SK-N-SH treated with all-trans-retinoic acid at 6 μM for 48 hours (cell line): Measurements from ENCODE around the gene HABP2.

ENCODE experiments used
- ARNTL ChIP-seq: fragments of 450-650 bp; formaldehyde crosslinking; IDR thresholded peaks from 2 replicates; pipeline ENCODE4 v1.5.0; 2020; ENCODE audit warnings: low read depth, mild to moderate bottlenecking, moderate library complexity, borderline replicate concordance
- BACH2 ChIP-seq: fragments of 250-450 bp; sonication (Bioruptor Pico); IDR thresholded peaks from 2 replicates; pipeline ENCODE4 v1.9.0; 2021; ENCODE audit warnings: mild to moderate bottlenecking, borderline replicate concordance
- CSRNP3 ChIP-seq: fragments of 250-450 bp; sonication (Bioruptor Pico); IDR thresholded peaks from 2 replicates; pipeline ENCODE4 v1.5.1; 2021; ENCODE audit warnings: mild to moderate bottlenecking, moderate library complexity
- ISL1 ChIP-seq: fragments of 250-450 bp; sonication (Bioruptor Pico); IDR thresholded peaks from 2 replicates; pipeline ENCODE4 v2.1.2; 2022; ENCODE audit warnings: mild to moderate bottlenecking, moderate library complexity
- PATZ1 ChIP-seq: fragments of 250-450 bp; sonication (Bioruptor Pico); IDR thresholded peaks from 2 replicates; pipeline ENCODE4 v1.8.0; 2020; ENCODE audit warnings: mild to moderate bottlenecking, moderate library complexity, borderline replicate concordance
- RARB ChIP-seq: fragments of 250-450 bp; sonication (Bioruptor Pico); IDR thresholded peaks from 2 replicates; pipeline ENCODE4 v1.8.0; 2021; ENCODE audit warnings: mild to moderate bottlenecking, moderate library complexity
- SNAI2 ChIP-seq: fragments of 250-450 bp; sonication (Bioruptor Pico); IDR thresholded peaks from 2 replicates; pipeline ENCODE4 v1.5.0; 2020; ENCODE audit warnings: mild to moderate bottlenecking, moderate library complexity
- TCF4 ChIP-seq: fragments of 250-450 bp; sonication (Bioruptor Pico); IDR thresholded peaks from 2 replicates; pipeline ENCODE4 v1.8.0; 2021; ENCODE audit warnings: mild to moderate bottlenecking, moderate library complexity, borderline replicate concordance
- ZFP30 ChIP-seq: fragments of 450-650 bp; formaldehyde crosslinking; IDR thresholded peaks from 2 replicates; pipeline ENCODE4 v1.5.0; 2022; ENCODE audit warnings: mild to moderate bottlenecking, moderate library complexity
- ZNF70 ChIP-seq: fragments of 450-650 bp; formaldehyde crosslinking; IDR thresholded peaks from 2 replicates; pipeline ENCODE4 v1.5.0; 2020; ENCODE audit warnings: mild to moderate bottlenecking, moderate library complexity
- ZNF8 ChIP-seq: fragments of 450-650 bp; formaldehyde crosslinking; IDR thresholded peaks from 2 replicates; pipeline ENCODE4 v1.5.0; 2020; ENCODE audit warnings: mild to moderate bottlenecking, moderate library complexity

GRCh38 chr10:113521475-113521795 lies 31.4 kb upstream of the HABP2 start:
- TF ChIP-seq ZNF70 (CRISPR knock-in tag) (no peak), CSRNP3 (no peak), ZFP30 (CRISPR knock-in tag) (no peak), BACH2 (CRISPR knock-in tag) (no peak), RARB (CRISPR knock-in tag) (no peak), ARNTL (no peak), PATZ1 (no peak), SNAI2 (CRISPR knock-in tag) (no peak), ZNF8 (no peak), ISL1 (no peak), TCF4 (no peak)
